GM12801 (cell line): ENCODE data around the gene MGLL.

Source experiments
- TF ChIP-seq, protein P1 (sequence below): IDR thresholded peaks from one replicate; pipeline ENCODE4 v1.5.1; 2011; ENCODE audit warnings: control low read depth; ENCODE audit not compliant: insufficient read length; ENCODE audit errors: extremely low read depth

The MGLL gene

GRCh38 chr3:127741246-127741645 is 81.1 kb downstream of the MGLL start:
- TF ChIP-seq, protein P1, sequence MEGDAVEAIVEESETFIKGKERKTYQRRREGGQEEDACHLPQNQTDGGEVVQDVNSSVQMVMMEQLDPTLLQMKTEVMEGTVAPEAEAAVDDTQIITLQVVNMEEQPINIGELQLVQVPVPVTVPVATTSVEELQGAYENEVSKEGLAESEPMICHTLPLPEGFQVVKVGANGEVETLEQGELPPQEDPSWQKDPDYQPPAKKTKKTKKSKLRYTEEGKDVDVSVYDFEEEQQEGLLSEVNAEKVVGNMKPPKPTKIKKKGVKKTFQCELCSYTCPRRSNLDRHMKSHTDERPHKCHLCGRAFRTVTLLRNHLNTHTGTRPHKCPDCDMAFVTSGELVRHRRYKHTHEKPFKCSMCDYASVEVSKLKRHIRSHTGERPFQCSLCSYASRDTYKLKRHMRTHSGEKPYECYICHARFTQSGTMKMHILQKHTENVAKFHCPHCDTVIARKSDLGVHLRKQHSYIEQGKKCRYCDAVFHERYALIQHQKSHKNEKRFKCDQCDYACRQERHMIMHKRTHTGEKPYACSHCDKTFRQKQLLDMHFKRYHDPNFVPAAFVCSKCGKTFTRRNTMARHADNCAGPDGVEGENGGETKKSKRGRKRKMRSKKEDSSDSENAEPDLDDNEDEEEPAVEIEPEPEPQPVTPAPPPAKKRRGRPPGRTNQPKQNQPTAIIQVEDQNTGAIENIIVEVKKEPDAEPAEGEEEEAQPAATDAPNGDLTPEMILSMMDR = no peak

- TF ChIP-seq, protein P1 = no peak
These were observed 82.0 kb downstream of the MGLL start for GRCh38 chr3:127740136-127740915.

- TF ChIP-seq, protein P1 = no peak
These were observed 82.8 kb downstream of the MGLL start for GRCh38 chr3:127739347-127740135.

DNA sequence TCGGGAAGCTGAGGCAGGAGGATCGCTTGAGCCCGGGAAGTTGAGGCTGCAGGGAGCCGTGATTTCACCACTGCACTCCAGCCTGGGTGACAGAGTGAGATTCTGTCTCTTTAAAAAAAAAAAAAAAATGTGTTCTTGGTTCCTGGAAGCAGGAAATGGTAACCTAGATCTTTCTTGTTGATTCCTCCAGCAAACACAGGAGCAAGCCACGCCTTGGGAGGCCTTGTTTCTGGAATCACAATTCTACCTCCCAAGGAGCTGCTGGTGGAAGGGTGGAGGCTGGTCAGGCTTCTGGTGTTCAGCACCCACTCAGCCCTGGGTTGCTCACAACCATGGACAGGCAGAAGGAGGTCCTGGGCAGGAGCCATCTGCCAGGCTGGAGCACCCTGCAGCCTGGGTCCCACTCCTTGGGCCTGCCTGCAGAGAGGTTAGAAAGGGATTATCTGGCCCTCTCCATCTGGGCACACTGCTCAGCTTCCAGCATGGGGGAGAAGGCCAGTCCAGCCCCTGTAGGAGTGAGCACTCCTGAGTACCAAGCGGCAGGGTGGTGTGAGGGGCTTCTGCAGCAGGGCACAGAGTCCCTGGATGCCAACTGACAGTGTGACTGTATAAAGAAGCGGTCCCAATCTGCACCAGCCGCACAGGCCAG is 84.0 kb downstream of the MGLL start:
- TF ChIP-seq, protein P1 = no peak

DNA sequence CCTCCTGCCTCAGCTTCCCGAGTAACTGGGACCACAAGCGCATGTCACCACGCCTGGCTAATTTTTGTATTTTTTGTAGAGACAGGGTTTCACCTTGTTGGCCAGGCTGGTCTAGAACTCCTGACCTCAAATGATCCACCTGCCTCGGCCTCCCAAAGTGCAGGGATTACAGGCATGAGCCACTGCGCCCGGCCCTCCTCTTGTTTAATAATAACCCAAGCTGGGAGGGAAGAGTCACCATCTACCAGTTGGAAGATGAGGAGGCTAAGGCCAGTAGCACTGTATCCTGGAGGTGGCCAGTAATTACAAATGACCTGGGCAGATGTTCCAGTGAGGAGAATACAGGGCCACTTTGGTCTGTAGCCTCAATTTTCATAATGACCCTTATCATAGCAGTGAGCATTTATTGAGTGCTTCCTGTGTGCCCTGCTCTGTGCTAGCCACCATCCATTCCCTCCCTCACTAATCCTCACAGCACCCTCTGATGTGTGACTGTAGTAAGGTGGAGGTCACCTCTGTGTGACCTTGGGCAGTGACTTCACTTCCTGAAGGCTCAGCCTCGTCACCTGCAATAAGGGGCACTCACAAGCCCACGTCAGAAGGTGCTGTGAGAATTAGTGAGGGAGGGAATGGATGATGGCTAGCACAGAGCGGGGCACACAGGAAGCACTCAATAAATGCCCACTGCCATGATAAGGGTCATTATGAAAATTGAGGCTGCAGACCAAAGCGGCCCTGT is 85.3 kb downstream of the MGLL start:
- TF ChIP-seq, protein P1 = no peak

GRCh38 chr3:127735767-127736693 is 86.3 kb downstream of the MGLL start:
- TF ChIP-seq, protein P1 = no peak
